ENCODE measurements around the gene CCDC27. TPM values are rescaled to one million over a fixed set of nuclear protein-coding genes. Genes with fewer than 3 reads are reported as not detected.

Gene CCDC27
- total and polyA plus RNA-seq, 4 donors, result not detected

DNA sequence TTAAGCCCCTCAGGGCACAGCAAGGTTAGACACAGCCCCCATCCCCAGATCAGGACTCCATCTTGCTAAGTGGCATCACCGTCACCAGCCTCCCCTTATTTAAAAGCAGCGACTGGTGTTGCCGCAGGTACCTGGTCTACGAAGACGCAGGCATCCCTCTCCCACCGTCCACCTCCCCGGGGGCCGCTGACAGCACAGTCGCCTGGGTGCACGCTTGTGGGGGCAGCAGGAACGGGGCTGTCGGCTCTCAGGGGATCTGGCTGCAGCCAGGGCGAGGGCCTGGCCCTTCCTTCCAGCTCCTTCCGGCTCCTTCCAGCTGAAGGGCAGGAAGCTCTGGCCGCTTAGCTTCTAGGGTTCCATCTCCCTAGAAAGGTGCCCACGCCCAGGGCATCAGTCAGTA is 17.6 kb upstream of the CCDC27 start:
- Histone ChIP-seq H3K27me3 (ENCODE audit: control insufficient read depth in 1 of 2, insufficient read depth in 2 of 2, low read length in 1 of 2) (no peaks in the 10 kb centered on the region), H3K27ac (ENCODE audit: low read depth in 1 of 2, low read length in 2 of 2) (no peak overlapping the region), H3K36me3 (ENCODE audit: control insufficient read depth in 1 of 2, insufficient read depth in 2 of 2, low read length in 1 of 2) (peaks cover 0 to 2% of the 10 kb centered on the region in 2 donors), H3K4me3 (ENCODE audit: low read length in 2 of 2) (no peak overlapping the region), H3K9me3 (ENCODE audit: control insufficient read depth, low read length) (no peaks in the 10 kb centered on the region), H3K4me1 (ENCODE audit: control insufficient read depth in 1 of 2, insufficient read depth in 2 of 2, low read length in 2 of 2) (no peaks in the 10 kb centered on the region)
- ATAC-seq (ENCODE audit: low FRiP score), result no peak
- WGBS, 2 donors, result 93 to 95% methylated on average over 16 of the region's 16 CpGs
- intact Hi-C loops (cut with DNase I), result no loop called here
- no peak for DNase-seq

DNA sequence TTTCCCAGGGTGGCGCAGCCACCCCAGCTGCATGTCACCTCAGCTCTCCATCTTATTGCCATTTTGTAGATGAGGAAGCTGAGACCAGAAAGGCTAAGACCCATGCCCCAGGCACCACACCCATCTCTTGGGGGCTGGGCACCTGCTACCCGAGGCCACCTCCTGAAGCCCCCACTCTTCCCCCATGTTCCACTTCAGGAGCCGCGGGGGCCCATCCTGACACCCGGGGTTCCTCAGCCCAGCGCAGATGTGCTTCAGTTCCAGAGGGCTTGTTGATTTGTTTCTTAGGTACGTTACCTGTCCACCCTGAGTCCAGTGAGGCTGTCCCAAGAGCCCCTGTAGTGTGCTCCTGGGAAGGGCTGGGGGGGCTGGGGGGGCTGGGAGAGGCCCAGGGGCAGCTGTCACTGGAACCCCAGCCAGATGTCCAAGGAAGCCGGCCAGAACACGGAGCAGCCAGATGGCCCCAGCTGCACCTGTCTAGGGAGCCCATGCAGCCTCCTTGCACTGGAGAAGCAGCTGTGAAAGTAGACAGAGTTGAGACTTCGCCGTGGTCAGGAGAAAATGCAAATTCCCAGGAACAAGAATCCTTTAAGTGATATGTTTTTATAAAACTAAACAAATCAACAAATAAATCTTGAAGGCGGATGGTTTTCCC is 17.1 kb upstream of the CCDC27 start:
- no peaks in the 10 kb centered on the region for H3K9me3 ChIP-seq (ENCODE audit: control insufficient read depth, low read length)
- intact Hi-C loops (cut with DNase I), result no loop called here
- H3K27me3 ChIP-seq (ENCODE audit: control insufficient read depth in 1 of 2, insufficient read depth in 2 of 2, low read length in 1 of 2), result no peaks in the 10 kb centered on the region
- H3K4me3 ChIP-seq (ENCODE audit: low read length in 2 of 2), result no peak overlapping the region
- no peaks in the 10 kb centered on the region for H3K4me1 ChIP-seq (ENCODE audit: control insufficient read depth in 1 of 2, insufficient read depth in 2 of 2, low read length in 2 of 2)
- ATAC-seq (ENCODE audit: low FRiP score) (no peak), DNase-seq (no peak)
- peaks cover 0 to 2% of the 10 kb centered on the region in 2 donors for H3K36me3 ChIP-seq (ENCODE audit: control insufficient read depth in 1 of 2, insufficient read depth in 2 of 2, low read length in 1 of 2)
- 85 to 88% methylated on average over 12 of the region's 12 CpGs for WGBS, 2 donors
- H3K27ac ChIP-seq (ENCODE audit: low read depth in 1 of 2, low read length in 2 of 2), result no peak overlapping the region

DNA sequence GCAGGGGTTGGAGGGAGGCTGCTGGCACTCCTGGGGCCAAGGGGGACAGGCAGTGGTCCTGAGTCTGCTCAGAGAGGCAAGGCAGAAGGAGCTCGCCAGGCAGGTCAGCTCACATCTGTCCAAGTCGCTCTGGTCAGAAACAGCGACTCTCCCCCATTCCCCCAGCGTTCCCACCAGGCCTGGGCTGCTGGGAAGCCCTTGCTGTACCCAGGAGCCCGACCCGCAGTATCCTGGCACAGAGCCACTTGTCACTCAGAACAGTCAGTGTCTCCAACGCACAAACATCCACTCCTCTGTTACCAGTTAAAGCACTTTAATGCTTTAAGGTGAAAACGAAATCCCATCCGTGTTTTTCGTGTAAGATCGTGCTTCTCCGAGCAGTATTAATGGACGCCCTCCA is 16.6 kb upstream of the CCDC27 start:
- intact Hi-C loops (cut with DNase I), result no loop called here
- Histone ChIP-seq H3K27ac (ENCODE audit: low read depth in 1 of 2, low read length in 2 of 2) (no peak overlapping the region), H3K9me3 (ENCODE audit: control insufficient read depth, low read length) (no peaks in the 10 kb centered on the region), H3K27me3 (ENCODE audit: control insufficient read depth in 1 of 2, insufficient read depth in 2 of 2, low read length in 1 of 2) (no peaks in the 10 kb centered on the region), H3K36me3 (ENCODE audit: control insufficient read depth in 1 of 2, insufficient read depth in 2 of 2, low read length in 1 of 2) (peaks cover 0 to 2% of the 10 kb centered on the region in 2 donors), H3K4me3 (ENCODE audit: low read length in 2 of 2) (no peak overlapping the region), H3K4me1 (ENCODE audit: control insufficient read depth in 1 of 2, insufficient read depth in 2 of 2, low read length in 2 of 2) (no peaks in the 10 kb centered on the region)
- WGBS, 2 donors, result 70 to 78% methylated on average over 13 of the region's 13 CpGs
- ATAC-seq (ENCODE audit: low FRiP score) (no peak), DNase-seq (no peak)

DNA sequence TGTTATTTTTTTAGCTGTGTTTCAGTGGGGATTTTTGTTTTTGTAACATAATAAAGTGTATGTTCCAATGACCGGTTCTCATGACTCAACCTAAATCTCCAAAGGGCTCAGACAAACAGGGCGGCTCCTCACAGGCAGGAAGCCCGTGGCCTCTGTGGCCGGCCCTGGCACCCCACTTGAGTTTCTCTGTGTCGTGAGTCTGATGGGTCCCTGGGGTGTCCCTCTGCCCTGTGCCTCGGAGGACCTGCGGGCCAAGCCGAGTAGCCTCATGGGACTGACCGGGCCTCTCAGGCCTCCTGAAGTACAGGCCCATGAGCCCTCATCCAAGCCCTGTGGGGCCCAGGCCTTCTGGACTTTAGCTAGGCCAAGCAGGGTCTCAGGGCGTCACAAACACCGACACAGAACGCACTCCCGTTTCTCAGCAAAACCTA is 16.1 kb upstream of the CCDC27 start:
- no peaks in the 10 kb centered on the region for H3K4me1 ChIP-seq (ENCODE audit: control insufficient read depth in 1 of 2, insufficient read depth in 2 of 2, low read length in 2 of 2)
- H3K36me3 ChIP-seq (ENCODE audit: control insufficient read depth in 1 of 2, insufficient read depth in 2 of 2, low read length in 1 of 2), result peaks cover 0 to 5% of the 10 kb centered on the region in 2 donors
- H3K4me3 ChIP-seq (ENCODE audit: low read length in 2 of 2), result no peak overlapping the region
- DNase-seq (no peak), ATAC-seq (ENCODE audit: low FRiP score) (no peak)
- WGBS, 2 donors, result 68 to 78% methylated on average over 13 of the region's 13 CpGs
- H3K27me3 ChIP-seq (ENCODE audit: control insufficient read depth in 1 of 2, insufficient read depth in 2 of 2, low read length in 1 of 2), result no peaks in the 10 kb centered on the region
- no peak overlapping the region for H3K27ac ChIP-seq (ENCODE audit: low read depth in 1 of 2, low read length in 2 of 2)
- intact Hi-C loops (cut with DNase I), result no loop called here
- no peaks in the 10 kb centered on the region for H3K9me3 ChIP-seq (ENCODE audit: control insufficient read depth, low read length)

DNA sequence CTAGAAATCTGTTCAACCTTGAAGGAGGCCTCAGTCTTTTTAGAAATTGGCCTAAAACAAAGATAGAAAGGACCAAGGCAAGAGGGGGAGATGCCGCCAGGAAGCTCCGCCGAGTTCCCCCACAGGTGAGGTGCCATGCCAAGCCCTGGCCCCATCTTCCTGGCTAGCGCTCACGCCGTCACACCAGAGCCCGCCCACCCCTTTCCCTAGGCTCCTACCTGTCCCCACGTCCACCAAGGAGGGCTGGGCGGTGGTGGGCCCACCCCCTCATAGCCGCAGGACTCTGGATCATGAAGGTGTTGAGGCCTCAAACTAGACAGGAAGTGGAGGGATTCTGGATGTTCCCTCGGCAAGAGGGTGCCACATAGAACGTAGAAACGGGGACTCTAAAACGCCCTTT is 15.5 kb upstream of the CCDC27 start:
- Histone ChIP-seq H3K4me1 (ENCODE audit: control insufficient read depth in 1 of 2, insufficient read depth in 2 of 2, low read length in 2 of 2) (no peaks in the 10 kb centered on the region), H3K9me3 (ENCODE audit: control insufficient read depth, low read length) (no peaks in the 10 kb centered on the region), H3K4me3 (ENCODE audit: low read length in 2 of 2) (no peak overlapping the region), H3K36me3 (ENCODE audit: control insufficient read depth in 1 of 2, insufficient read depth in 2 of 2, low read length in 1 of 2) (peaks cover 0 to 5% of the 10 kb centered on the region in 2 donors), H3K27ac (ENCODE audit: low read depth in 1 of 2, low read length in 2 of 2) (no peak overlapping the region), H3K27me3 (ENCODE audit: control insufficient read depth in 1 of 2, insufficient read depth in 2 of 2, low read length in 1 of 2) (no peaks in the 10 kb centered on the region)
- DNase-seq (no peak), ATAC-seq (ENCODE audit: low FRiP score) (no peak)
- intact Hi-C loops (cut with DNase I), result no loop called here
- WGBS, 2 donors, result 85 to 91% methylated on average over 14 of the region's 14 CpGs

DNA sequence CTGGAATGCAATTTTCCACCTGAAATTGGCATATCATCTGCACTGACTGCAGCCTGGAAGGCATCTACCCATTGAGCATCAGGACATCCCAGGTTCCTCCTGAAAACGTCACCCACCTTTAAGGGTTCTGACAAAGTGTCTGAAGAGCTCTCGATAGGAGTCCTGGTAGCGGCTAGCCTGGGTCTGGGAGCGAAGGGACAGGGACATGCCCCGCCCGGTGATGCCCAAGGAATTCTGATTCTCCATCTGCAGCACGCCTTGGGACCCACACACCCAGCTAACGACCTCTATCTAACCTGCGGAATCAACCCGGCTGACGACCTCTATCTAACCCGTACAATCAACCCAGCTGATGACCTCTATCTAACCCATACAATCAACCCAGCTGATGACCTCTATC is 13.3 kb upstream of the CCDC27 start:
- ATAC-seq (ENCODE audit: low FRiP score), result no peak
- 96 to 98% methylated on average over 12 of the region's 12 CpGs for WGBS, 2 donors
- no peak for DNase-seq
- Histone ChIP-seq H3K36me3 (ENCODE audit: control insufficient read depth in 1 of 2, insufficient read depth in 2 of 2, low read length in 1 of 2) (peaks cover 0 to 6% of the 10 kb centered on the region in 2 donors), H3K4me1 (ENCODE audit: control insufficient read depth in 1 of 2, insufficient read depth in 2 of 2, low read length in 2 of 2) (no peaks in the 10 kb centered on the region), H3K9me3 (ENCODE audit: control insufficient read depth, low read length) (no peaks in the 10 kb centered on the region), H3K27me3 (ENCODE audit: control insufficient read depth in 1 of 2, insufficient read depth in 2 of 2, low read length in 1 of 2) (no peaks in the 10 kb centered on the region), H3K27ac (ENCODE audit: low read depth in 1 of 2, low read length in 2 of 2) (no peak overlapping the region), H3K4me3 (ENCODE audit: low read length in 2 of 2) (no peak overlapping the region)
- intact Hi-C loops (cut with DNase I), result no loop called here

DNA sequence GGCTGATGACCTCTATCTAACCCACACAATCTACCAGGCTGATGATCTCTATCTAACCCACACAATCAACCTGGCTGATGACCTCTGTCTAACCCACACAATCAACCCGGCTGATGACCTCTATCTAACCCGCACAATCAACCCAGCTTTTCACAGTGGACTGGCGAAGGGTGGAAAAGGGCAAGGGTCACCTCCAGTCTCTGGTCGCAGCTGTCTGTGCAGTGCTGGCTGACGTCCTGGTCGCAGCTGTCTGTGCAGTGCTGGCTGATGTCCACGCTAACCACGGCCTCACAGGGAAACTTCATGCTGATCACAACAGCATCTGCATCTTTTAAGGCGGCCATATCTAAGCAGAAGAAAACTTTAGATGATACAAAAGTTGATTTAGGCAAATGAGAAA is 12.2 kb upstream of the CCDC27 start:
- ATAC-seq (ENCODE audit: low FRiP score) (no peak), DNase-seq (no peak)
- WGBS, 2 donors, result 94 to 95% methylated on average over 9 of the region's 9 CpGs
- intact Hi-C loops (cut with DNase I), result no loop called here
- Histone ChIP-seq H3K27ac (ENCODE audit: low read depth in 1 of 2, low read length in 2 of 2) (no peak overlapping the region), H3K27me3 (ENCODE audit: control insufficient read depth in 1 of 2, insufficient read depth in 2 of 2, low read length in 1 of 2) (no peaks in the 10 kb centered on the region), H3K4me1 (ENCODE audit: control insufficient read depth in 1 of 2, insufficient read depth in 2 of 2, low read length in 2 of 2) (no peaks in the 10 kb centered on the region), H3K36me3 (ENCODE audit: control insufficient read depth in 1 of 2, insufficient read depth in 2 of 2, low read length in 1 of 2) (peaks cover 0 to 6% of the 10 kb centered on the region in 2 donors), H3K4me3 (ENCODE audit: low read length in 2 of 2) (no peak overlapping the region), H3K9me3 (ENCODE audit: control insufficient read depth, low read length) (no peaks in the 10 kb centered on the region)

DNA sequence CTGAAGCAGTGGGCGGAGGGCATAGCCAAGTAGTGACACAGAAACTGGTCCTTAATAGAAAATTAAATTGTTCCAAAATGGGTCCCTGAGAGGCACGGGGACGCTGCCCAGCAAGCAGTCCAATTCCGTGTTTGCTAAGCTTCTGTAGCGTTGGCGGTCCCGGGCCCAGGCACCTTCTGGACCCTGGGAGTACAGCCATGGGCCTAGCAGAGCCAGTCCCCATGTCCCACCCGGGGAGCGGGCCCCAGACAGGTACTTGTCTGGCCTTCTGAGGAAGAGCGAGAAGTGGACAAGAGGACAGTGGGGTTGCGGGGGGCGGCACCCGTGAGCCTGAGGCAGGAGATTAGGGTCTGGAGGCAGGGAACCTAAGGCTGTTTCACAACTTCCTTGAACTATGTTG is 11.5 kb upstream of the CCDC27 start:
- DNase-seq, result no peak
- Histone ChIP-seq H3K9me3 (ENCODE audit: control insufficient read depth, low read length) (no peaks in the 10 kb centered on the region), H3K27me3 (ENCODE audit: control insufficient read depth in 1 of 2, insufficient read depth in 2 of 2, low read length in 1 of 2) (no peaks in the 10 kb centered on the region), H3K27ac (ENCODE audit: low read depth in 1 of 2, low read length in 2 of 2) (no peak overlapping the region), H3K4me1 (ENCODE audit: control insufficient read depth in 1 of 2, insufficient read depth in 2 of 2, low read length in 2 of 2) (no peaks in the 10 kb centered on the region), H3K36me3 (ENCODE audit: control insufficient read depth in 1 of 2, insufficient read depth in 2 of 2, low read length in 1 of 2) (peaks cover 0 to 6% of the 10 kb centered on the region in 2 donors), H3K4me3 (ENCODE audit: low read length in 2 of 2) (no peak overlapping the region)
- intact Hi-C loops (cut with DNase I), result no loop called here
- 96 to 97% methylated on average over 13 of the region's 13 CpGs for WGBS, 2 donors
- no peak for ATAC-seq (ENCODE audit: low FRiP score)

DNA sequence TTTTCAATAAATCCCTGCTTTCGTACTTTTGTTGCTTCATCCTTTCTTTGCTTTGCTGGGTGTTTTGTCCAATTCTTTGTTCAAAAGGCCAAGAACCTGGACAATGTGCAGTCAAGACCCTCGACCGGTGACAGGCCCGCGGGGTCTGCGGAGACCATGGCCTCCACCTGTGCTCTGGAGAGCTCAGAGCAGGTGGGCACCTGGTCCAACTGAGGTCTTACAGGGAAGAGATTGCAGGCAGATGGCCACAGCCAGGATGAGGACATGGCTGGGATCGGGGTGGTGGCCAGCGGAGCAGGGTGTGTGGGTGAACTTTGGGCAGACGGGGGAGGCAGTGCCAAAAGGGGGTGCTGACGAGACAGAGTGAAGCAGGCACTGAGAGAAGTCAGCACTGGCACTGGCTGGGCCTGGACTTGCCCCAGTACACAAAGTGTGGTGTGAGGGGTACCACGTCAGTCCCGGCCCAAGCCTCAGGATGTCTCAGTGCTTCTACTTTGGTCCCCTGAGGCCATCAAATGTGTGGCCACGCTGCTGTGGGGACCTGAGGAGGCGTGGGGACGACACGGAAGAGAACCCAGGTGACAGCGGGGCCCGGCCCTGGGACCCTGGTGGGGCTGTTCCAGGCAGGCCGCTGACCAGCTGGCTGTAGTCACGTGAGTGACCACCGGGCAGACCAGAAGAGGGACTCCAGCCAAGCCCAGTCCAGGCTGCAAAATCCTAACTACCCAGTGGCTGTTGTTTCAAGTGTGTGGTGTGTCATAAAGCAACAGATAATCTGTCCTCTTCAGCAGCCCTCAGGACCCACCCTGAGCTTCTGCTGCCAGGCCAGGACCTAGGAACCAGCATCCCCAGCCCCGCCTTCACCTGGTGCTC is 10.4 kb upstream of the CCDC27 start:
- no peak for ATAC-seq (ENCODE audit: low FRiP score)
- Histone ChIP-seq H3K27me3 (ENCODE audit: control insufficient read depth in 1 of 2, insufficient read depth in 2 of 2, low read length in 1 of 2) (no peaks in the 10 kb centered on the region), H3K9me3 (ENCODE audit: control insufficient read depth, low read length) (no peaks in the 10 kb centered on the region), H3K27ac (ENCODE audit: low read depth in 1 of 2, low read length in 2 of 2) (no peak overlapping the region), H3K36me3 (ENCODE audit: control insufficient read depth in 1 of 2, insufficient read depth in 2 of 2, low read length in 1 of 2) (peaks cover 0 to 6% of the 10 kb centered on the region in 2 donors), H3K4me3 (ENCODE audit: low read length in 2 of 2) (no peak overlapping the region), H3K4me1 (ENCODE audit: control insufficient read depth in 1 of 2, insufficient read depth in 2 of 2, low read length in 2 of 2) (no peaks in the 10 kb centered on the region)
- 88 to 90% methylated on average over 22 of the region's 22 CpGs for WGBS, 2 donors
- intact Hi-C loops (cut with DNase I), result no loop called here
- peak in 1 of 2 donors; percentile 42 for DNase-seq
